ENCODE measurements around the gene ZNF423.

DNA sequence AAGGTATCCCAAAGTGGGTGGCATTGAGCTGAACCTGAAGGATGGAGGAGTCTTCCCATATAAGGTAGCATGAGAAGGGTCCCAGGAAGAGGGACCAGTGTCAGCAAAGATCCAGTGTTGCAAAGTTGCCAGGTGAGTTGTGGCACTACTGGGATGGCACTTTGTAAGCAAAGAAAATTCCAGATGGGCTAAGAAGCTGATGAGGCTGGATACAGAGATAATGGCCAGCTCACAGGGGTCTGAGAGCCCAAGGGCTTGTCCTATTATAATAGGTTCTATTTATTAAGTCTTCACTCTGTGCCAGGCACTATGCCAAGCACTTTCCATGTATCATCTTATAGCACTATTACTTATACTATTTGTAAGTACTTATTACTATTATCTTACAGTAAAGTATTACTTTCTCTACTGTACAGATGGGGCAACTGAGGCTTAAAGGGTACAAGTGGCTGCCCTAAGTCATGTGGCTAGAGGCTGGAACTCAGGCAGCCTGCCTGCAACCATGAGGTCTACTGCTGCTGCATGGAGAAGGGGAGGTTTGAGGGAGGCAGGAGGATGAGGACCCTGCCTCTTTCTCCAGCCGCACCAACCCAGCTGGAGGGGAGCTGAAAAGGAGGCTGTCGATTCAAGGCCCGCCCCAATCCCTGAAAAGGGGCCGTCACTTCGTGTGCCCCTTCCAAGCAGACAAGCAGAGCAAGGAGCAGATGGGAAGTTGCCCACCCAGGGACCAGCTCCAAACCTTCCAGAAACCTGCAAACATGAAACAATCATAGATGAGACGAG is 395.8 kb downstream of the ZNF423 start:
- TF ChIP-seq TAF1 (IDR thresholded peaks at IDR 0.05; ENCODE audit: low read depth, low read length): no peak
- no peak for TF ChIP-seq POLR2A (IDR thresholded peaks at IDR 0.05; ENCODE audit: low read depth, low read length)

All from GM12891 (cell line).